Activated CD4-positive, alpha-beta T cell treated with anti-CD3 and anti-CD28 coated beads for 24 hours (primary cell): ENCODE results near the gene GRM7.

Source experiments
- DNase-seq, 2 donors: peaks; one replicate each; pipeline ENCODE4 v3.0.0-alpha.2; 2020; ENCODE audit warnings: low read depth in 2 of 2

GRM7 gene

DNA sequence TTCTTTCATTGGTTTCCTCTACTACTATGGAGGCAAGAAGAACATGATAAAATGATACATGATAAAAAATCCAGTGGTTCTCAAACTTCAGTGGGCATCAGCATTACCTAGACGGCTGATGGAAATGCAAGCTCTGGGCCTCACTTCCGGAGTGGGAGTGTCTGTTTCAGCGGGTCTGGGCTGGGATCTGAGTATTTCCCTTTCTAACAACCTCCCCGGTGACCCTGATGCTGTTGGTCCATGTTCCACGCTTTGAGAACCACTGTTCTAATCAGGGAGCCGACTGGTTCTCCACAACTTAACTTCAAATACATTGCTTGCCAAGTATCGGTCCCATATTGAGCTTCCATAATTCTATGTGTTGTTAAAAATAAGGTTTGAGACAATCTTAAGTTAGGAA, 928.4 kb downstream of the GRM7 start:
- DNase-seq, result no peak

DNA sequence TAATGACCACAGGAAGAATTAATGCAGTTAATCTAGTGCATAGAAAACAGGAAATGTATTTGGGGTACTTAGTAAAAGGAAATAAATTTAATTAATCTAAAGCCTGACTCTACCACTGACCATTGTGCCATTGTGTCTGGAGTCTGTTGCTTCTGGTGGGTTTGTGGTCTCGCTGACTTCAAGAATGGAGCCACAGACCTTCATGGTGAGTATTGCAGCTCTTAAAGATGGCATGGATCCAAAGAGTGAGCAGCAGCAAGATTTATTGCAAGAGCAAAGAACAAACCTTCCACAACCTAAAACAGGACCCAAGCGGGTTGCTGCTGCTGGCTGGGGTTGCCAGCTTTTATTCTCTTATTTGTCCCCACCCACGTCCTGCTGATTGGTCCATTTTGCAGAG, 929.2 kb downstream of the GRM7 start:
- no peak for DNase-seq
